ENCODE data around the gene MYO1D. TPM values are rescaled to one million over a fixed set of nuclear protein-coding genes. Genes with fewer than 3 reads are reported as not detected.

Gene MYO1D
- total and polyA plus RNA-seq, 7 donors: 6.2 to 184 (median 21.6) TPM

GRCh38 chr17:32519228-32520103 lies 357.5 kb downstream of the MYO1D start:
- Histone ChIP-seq H3K4me1 (peaks cover 0 to 15% (median 9%) of the 10 kb centered on the region in 4 donors), H3K27ac (no peak overlapping the region), H3K27me3 (no peaks in the 10 kb centered on the region), H3K9me3 (no peaks in the 10 kb centered on the region), H3K4me3 (peak overlapping the region; percentile 18 to 59 (median 48)), H3K36me3 (no peaks in the 10 kb centered on the region)
- intact Hi-C loops (cut with DNase I): no loop called here
- 2 to 24% methylated on average over 61 of the region's 61 CpGs for WGBS, 2 donors
- no peak for TF ChIP-seq EP300 (IDR thresholded peaks at IDR 0.05)
- peak; percentile 60 for DNase-seq

- TF ChIP-seq POLR2A (IDR thresholded peaks at IDR 0.05): no peak
- intact Hi-C loops (cut with DNase I): no loop called here
- no peak overlapping the region for H3K27ac ChIP-seq
- WGBS, 2 donors: 55 to 71% methylated on average over 31 of the region's 31 CpGs
- H3K36me3 ChIP-seq: no peaks in the 10 kb centered on the region
- H3K9me3 ChIP-seq: no peaks in the 10 kb centered on the region
- peaks cover 0 to 15% (median 9%) of the 10 kb centered on the region in 4 donors for H3K4me1 ChIP-seq
- no peaks in the 10 kb centered on the region for H3K27me3 ChIP-seq
- no peak for DNase-seq
- peak overlapping the region; percentile 18 to 59 (median 48) for H3K4me3 ChIP-seq
These were observed 358.2 kb downstream of the MYO1D start for GRCh38 chr17:32518646-32519227.

GRCh38 chr17:32517982-32518381 lies 358.9 kb downstream of the MYO1D start:
- 95 to 97% methylated on average over 5 to 6 of the region's 7 CpGs for WGBS, 2 donors
- no peak for TF ChIP-seq CTCF (IDR thresholded peaks at IDR 0.05)
- no peak for TF ChIP-seq POLR2AphosphoS5 (IDR thresholded peaks at IDR 0.05)
- no peak for TF ChIP-seq POLR2A (IDR thresholded peaks at IDR 0.05)
- no peak for TF ChIP-seq EP300 (IDR thresholded peaks at IDR 0.05)
- H3K27ac ChIP-seq: no peak overlapping the region
- intact Hi-C loops (cut with DNase I): no loop called here
- no peaks in the 10 kb centered on the region for H3K9me3 ChIP-seq
- peak; percentile 14 for DNase-seq
- H3K27me3 ChIP-seq: no peaks in the 10 kb centered on the region
- H3K4me1 ChIP-seq: peaks cover 0 to 15% (median 9%) of the 10 kb centered on the region in 4 donors
- no peak overlapping the region for H3K4me3 ChIP-seq
- H3K36me3 ChIP-seq: no peaks in the 10 kb centered on the region

GRCh38 chr17:32516940-32517701 lies 359.8 kb downstream of the MYO1D start:
- Histone ChIP-seq H3K27me3 (no peaks in the 10 kb centered on the region), H3K36me3 (no peaks in the 10 kb centered on the region), H3K9me3 (no peaks in the 10 kb centered on the region), H3K4me1 (peaks cover 0 to 15% (median 9%) of the 10 kb centered on the region in 4 donors), H3K27ac (no peak overlapping the region), H3K4me3 (no peak overlapping the region)
- 75 to 89% methylated on average over 12 of the region's 12 CpGs for WGBS, 2 donors
- peak; percentile 35 for DNase-seq
- TF ChIP-seq EP300 (IDR thresholded peaks at IDR 0.05): no peak
- TF ChIP-seq POLR2AphosphoS5 (IDR thresholded peaks at IDR 0.05): no peak
- no peak for TF ChIP-seq CTCF (IDR thresholded peaks at IDR 0.05)
- no peak for TF ChIP-seq POLR2A (IDR thresholded peaks at IDR 0.05)
- intact Hi-C loops (cut with DNase I): no loop called here

GRCh38 chr17:32516450-32516849 lies 360.5 kb downstream of the MYO1D start:
- TF ChIP-seq EP300 (IDR thresholded peaks at IDR 0.05) (no peak), CTCF (IDR thresholded peaks at IDR 0.05) (no peak), POLR2AphosphoS5 (IDR thresholded peaks at IDR 0.05) (no peak), POLR2A (IDR thresholded peaks at IDR 0.05) (no peak)
- 17 to 37% methylated on average over 2 of the region's 2 CpGs for WGBS, 2 donors
- no peak overlapping the region for H3K27ac ChIP-seq
- no peaks in the 10 kb centered on the region for H3K27me3 ChIP-seq
- H3K4me3 ChIP-seq: no peak overlapping the region
- intact Hi-C loops (cut with DNase I): no loop called here
- peak; percentile 18 for DNase-seq
- H3K9me3 ChIP-seq: no peaks in the 10 kb centered on the region
- peaks cover 0 to 15% (median 9%) of the 10 kb centered on the region in 4 donors for H3K4me1 ChIP-seq
- no peaks in the 10 kb centered on the region for H3K36me3 ChIP-seq
